Panc1 (cell line): ENCODE measurements around the gene MEGF11. TPM values are rescaled to one million over a fixed set of nuclear protein-coding genes. Genes with fewer than 3 reads are reported as not detected.

Experiments
- ATAC-seq: fragments of 200-7000 bp; cut with Tn5 transposase; 2 replicates; pipeline ENCODE4 v1.9.1; 2020; ENCODE audit warnings: mild to moderate bottlenecking, moderate library complexity
- BruUV-seq: library from RNA; stranded (reverse); fragments of 400-500 nt; replicated peaks from 2 replicates; lab custom pipeline; 2021; lab: Mats Ljungman, UMichigan
- CTCF ChIA-PET: fragments of 300-600 bp; sonication (Branson Sonifier 250); formaldehyde crosslinking; loops from one replicate; lab custom pipeline; 2022; ENCODE audit warnings: antibody characterized with exemption; lab: Charles Lee
- POLR2A ChIA-PET: fragments of 300-600 bp; sonication (Branson Sonifier 250); formaldehyde crosslinking; loops from one replicate; lab custom pipeline; 2022; ENCODE audit warnings: antibody characterized with exemption; lab: Charles Lee
- DNase-seq: peaks from one replicate; pipeline ENCODE4 v3.0.0-alpha.2; 2010; ENCODE audit warnings: low read depth, low spot score
- H3K27ac ChIP-seq: 2 replicates; pipeline ENCODE4 v1.5.1; 2011; ENCODE audit warnings: mild to moderate bottlenecking, low read length, inconsistent platforms
- H3K27me3 ChIP-seq: fragments of 200-500 bp; sonication (Bioruptor generic); 2 replicates; pipeline ENCODE4 v1.6.0; 2014; ENCODE audit warnings: low read length, inconsistent platforms; ENCODE audit not compliant: control insufficient read depth, insufficient read depth
- H3K36me3 ChIP-seq: fragments of 200-500 bp; sonication (Bioruptor generic); 2 replicates; pipeline ENCODE4 v1.5.1; 2014; ENCODE audit warnings: inconsistent platforms, mild to moderate bottlenecking, low read length, moderate library complexity; ENCODE audit not compliant: control insufficient read depth, insufficient read depth
- H3K4me1 ChIP-seq: 2 replicates; pipeline ENCODE4 v1.5.1; 2011; ENCODE audit warnings: inconsistent platforms, mild to moderate bottlenecking, low read length, moderate library complexity; ENCODE audit not compliant: control insufficient read depth, insufficient read depth
- H3K4me3 ChIP-seq, 2 experiments: 2 replicates each; pipeline ENCODE4 v1.5.1; 2011 to 2012; ENCODE audit warnings: low read depth in 2 of 2, low read length in 2 of 2, mild to moderate bottlenecking in 2 of 2, inconsistent platforms in 1 of 2, moderate library complexity in 1 of 2
- H3K9me3 ChIP-seq: fragments of 200-500 bp; sonication (Bioruptor generic); 2 replicates; pipeline ENCODE4 v1.5.1; 2014; ENCODE audit warnings: low read depth, mild to moderate bottlenecking, inconsistent platforms, low read length, moderate library complexity; ENCODE audit not compliant: control insufficient read depth, insufficient read depth
- CTCF ChIP-seq: fragments of 450-650 bp; IDR thresholded peaks from 2 replicates; pipeline ENCODE4 v1.5.1; 2017; ENCODE audit warnings: mild to moderate bottlenecking
- POLR2AphosphoS5 ChIP-seq: IDR thresholded peaks from 2 replicates; pipeline ENCODE4 v1.6.1; 2012; ENCODE audit warnings: mild to moderate bottlenecking, low read depth, low read length, moderate library complexity
- SIN3A ChIP-seq: IDR thresholded peaks from 2 replicates; pipeline ENCODE4 v1.6.1; 2012; ENCODE audit warnings: low read depth, mild to moderate bottlenecking, low read length, moderate library complexity, borderline replicate concordance; ENCODE audit not compliant: insufficient read depth
- TCF7L2 ChIP-seq: IDR thresholded peaks from 2 replicates; pipeline ENCODE4 v1.6.1; 2011; ENCODE audit warnings: mild to moderate bottlenecking, low read depth, low read length, inconsistent platforms
- in situ Hi-C: cut with HindIII; loops from 2 replicates; pipeline ENCODE4 v1.10.0; 2016; ENCODE audit warnings: low sequenced_read_pairs, low pct_unique_long_range_greater_than_20kb
- intact Hi-C: fragments of 100-400 bp; cut with micrococcal nuclease; formaldehyde crosslinking; loops from one replicate; pipeline ENCODE4 v1.10.0; 2022; ENCODE audit not compliant: unreplicated experiment
- total RNA-seq: library from RNA; stranded (reverse); gene quantifications from one replicate; pipeline ENCODE4 v1.2.1, GENCODE V29; 2021; ENCODE audit not compliant: unreplicated experiment
- TF ChIP-seq, protein P1 (sequence below), 2 experiments: IDR thresholded peaks; 2 replicates each; pipeline ENCODE4 v1.6.1; 2011 to 2012; ENCODE audit warnings: low read depth in 2 of 2, control low read depth in 1 of 2, low read length in 1 of 2, mild to moderate bottlenecking in 1 of 2, moderate library complexity in 1 of 2; ENCODE audit not compliant: insufficient read depth in 1 of 2

Gene MEGF11
- total RNA-seq, 1 experiment from 2014 or later: 0.95 TPM

DNA sequence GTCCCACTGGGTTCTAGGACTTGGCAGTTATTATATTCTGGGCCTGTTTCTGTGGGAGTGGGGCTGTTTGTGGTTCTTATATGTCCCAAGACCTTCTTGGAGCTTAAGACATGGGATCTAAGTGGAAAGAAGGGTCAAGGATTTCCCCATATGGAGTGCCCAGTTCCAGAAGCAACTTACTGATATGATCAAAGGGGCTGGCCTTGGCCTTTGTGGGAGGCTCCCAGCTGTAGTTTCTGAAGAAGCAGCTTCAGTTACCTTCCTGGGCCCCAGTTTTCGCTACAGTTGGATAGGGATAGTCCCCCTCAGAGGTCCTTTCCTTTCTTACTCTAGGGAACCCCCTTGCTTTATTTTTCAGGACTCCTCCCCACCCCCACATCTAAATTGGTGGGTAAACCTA, 328.2 kb downstream of the MEGF11 start:
- no peak overlapping the region for H3K4me3 ChIP-seq
- no TSS peak for BruUV-seq
- H3K4me1 ChIP-seq: no peaks in the 10 kb centered on the region
- ATAC-seq (no peak), DNase-seq (no peak)
- intact Hi-C loops (no loop called here), in situ Hi-C loops (no loop called here)
- no peaks in the 10 kb centered on the region for H3K36me3 ChIP-seq
- H3K27me3 ChIP-seq: no peaks in the 10 kb centered on the region
- ChIA-PET POLR2A (no interaction called here), CTCF (no interaction called here)
- no peak for TF ChIP-seq POLR2AphosphoS5
- no peak for TF ChIP-seq CTCF
- TF ChIP-seq TCF7L2: no peak
- no peak for TF ChIP-seq SIN3A
- TF ChIP-seq, protein P1, sequence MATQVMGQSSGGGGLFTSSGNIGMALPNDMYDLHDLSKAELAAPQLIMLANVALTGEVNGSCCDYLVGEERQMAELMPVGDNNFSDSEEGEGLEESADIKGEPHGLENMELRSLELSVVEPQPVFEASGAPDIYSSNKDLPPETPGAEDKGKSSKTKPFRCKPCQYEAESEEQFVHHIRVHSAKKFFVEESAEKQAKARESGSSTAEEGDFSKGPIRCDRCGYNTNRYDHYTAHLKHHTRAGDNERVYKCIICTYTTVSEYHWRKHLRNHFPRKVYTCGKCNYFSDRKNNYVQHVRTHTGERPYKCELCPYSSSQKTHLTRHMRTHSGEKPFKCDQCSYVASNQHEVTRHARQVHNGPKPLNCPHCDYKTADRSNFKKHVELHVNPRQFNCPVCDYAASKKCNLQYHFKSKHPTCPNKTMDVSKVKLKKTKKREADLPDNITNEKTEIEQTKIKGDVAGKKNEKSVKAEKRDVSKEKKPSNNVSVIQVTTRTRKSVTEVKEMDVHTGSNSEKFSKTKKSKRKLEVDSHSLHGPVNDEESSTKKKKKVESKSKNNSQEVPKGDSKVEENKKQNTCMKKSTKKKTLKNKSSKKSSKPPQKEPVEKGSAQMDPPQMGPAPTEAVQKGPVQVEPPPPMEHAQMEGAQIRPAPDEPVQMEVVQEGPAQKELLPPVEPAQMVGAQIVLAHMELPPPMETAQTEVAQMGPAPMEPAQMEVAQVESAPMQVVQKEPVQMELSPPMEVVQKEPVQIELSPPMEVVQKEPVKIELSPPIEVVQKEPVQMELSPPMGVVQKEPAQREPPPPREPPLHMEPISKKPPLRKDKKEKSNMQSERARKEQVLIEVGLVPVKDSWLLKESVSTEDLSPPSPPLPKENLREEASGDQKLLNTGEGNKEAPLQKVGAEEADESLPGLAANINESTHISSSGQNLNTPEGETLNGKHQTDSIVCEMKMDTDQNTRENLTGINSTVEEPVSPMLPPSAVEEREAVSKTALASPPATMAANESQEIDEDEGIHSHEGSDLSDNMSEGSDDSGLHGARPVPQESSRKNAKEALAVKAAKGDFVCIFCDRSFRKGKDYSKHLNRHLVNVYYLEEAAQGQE (IDR thresholded peaks at IDR 0.05; ENCODE audit: insufficient read depth in 1 of 2, low read depth in 2 of 2, low read length in 1 of 2): no peak
- no peak overlapping the region for H3K27ac ChIP-seq
- H3K9me3 ChIP-seq: no peaks in the 10 kb centered on the region

GRCh38 chr15:65924004-65924403, 329.5 kb downstream of the MEGF11 start:
- POLR2A ChIA-PET: interaction anchor here (0.5 to 0.7 kb wide), 2 partner anchors 72 to 405 kb away, joined by 6 to 16 read pairs; no protein-coding TSS in a partner anchor
- ATAC-seq (no peak), DNase-seq (no peak)
- intact Hi-C loops: no loop called here
- Histone ChIP-seq H3K4me1 (no peaks in the 10 kb centered on the region), H3K27me3 (no peaks in the 10 kb centered on the region), H3K4me3 (no peak overlapping the region), H3K36me3 (no peaks in the 10 kb centered on the region), H3K27ac (no peak overlapping the region), H3K9me3 (no peaks in the 10 kb centered on the region)
- BruUV-seq: no TSS peak
- TF ChIP-seq CTCF (no peak), TCF7L2 (no peak), SIN3A (no peak)
- TF ChIP-seq, protein P1 (IDR thresholded peaks at IDR 0.05; ENCODE audit: insufficient read depth in 1 of 2, low read depth in 2 of 2, low read length in 1 of 2): no peak
- in situ Hi-C loops: no loop called here
- CTCF ChIA-PET: interaction anchor here (0.6 kb wide), 1 partner anchor 253 kb away, joined by 7 read pairs; no protein-coding TSS in a partner anchor
